NCI-H526 treated with DMSO at 0.1 percent for 48 hours (cell line): Measurements from ENCODE around the gene TPK1.
A peak's percentile ranks its signal among the peaks of the same experiment; 100 is the strongest.

Experiments used
- DNase-seq: peaks from one replicate; lab custom pipeline; 2025; lab: John Stamatoyannopoulos, UW

TPK1 gene

DNA sequence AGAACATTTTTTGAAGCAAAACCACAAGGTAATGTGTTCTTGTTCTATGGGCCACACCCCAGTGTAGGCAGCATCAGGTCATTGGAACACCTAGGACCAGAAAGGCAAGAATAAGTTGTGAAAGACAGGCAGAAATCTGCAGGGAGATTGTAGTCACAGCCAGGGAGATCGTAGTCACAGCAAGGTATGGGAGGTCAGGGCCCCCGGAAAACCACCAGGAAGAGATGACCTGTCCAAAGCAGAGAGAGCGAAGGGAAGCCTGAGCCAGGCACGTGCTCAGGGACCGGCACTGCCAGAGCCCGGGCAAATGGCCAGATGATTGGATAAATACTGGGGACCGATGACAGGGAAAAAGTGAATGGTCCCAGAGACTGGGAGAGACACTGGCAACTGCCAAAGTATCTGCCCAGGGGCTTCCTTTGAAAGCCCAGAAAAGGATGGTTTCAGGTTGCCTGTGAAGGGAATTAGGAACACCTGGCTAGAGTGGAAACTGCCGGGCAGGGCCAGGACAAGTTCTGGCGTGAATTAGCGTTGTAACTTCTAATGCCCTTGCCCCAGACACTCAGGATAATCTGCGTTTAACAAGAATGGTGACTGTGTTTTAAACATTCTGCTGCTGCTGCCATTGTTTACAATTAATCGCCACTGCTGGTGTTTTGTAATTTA is 428.5 kb downstream of the TPK1 start:
- DNase-seq = peak; percentile 29

DNA sequence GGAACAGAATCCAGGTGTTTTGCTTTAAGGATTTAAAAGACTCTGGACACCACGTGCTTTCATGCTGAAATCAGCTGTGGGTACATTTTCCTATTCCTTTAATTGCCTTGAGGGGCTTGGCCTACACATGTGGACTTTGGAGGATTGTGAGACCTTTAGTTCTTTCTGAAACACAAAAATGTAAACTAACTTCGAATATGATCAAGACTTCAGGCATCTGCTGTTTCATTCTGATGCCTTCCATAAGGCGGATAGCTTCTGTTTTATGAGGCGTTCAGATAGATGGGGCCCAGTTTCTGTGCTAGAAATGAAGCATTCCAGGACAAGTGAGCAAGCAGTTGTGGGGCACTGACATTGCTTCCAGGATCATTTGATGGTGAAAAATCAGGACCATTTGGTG is 430.9 kb downstream of the TPK1 start:
- DNase-seq = no peak

DNA sequence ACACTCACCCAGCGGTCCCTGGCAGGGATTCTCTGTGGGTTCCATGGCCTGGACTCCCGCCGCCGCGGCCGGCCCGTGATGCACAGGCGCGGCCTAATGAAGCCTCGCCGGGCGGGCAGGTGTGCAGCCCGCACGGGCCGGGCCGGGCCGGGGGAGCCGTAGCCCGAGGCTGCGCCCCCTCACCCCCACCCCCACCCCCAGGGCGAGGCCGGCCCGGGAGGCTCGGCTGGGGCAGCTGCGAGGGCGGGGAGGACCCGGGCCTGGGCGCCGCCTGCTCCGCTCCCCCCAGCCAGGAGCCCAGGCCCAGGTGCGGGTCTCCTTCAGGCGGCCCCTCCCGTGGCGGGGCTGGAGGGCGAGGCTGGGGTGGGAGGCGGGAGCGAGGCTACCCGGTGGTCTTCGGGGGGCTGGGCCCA is 432.2 kb downstream of the TPK1 start, which contains the start of gene NOBOX:
TSS of gene NOBOX (minus strand) at position 45 of the 413 bp plus-strand sequence.
- DNase-seq = no peak

DNA sequence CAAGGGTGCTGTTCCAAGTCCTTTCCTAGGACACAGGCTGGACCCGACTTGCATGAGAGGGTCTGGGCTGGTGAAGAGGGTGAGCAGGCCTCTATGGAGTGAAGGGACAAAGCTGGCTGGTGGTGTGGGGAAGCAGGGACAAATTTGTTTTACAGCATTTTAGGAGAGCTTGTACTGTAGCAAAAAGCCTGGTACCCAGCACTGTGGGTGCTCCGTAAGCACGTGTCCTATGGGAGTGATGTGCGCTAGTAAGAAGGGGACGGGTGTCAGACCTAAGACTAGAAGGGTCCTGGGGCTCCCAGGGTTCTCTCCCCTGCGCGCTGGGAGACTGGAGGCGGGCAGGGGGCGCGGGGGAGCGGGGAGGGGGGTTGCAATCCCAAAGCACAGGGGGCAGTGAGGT is 432.8 kb downstream of the TPK1 start:
- DNase-seq = no peak
